DND-41 (cell line): ENCODE data around the gene XKR7.

Source experiments
- ATAC-seq: fragments of 200-7000 bp; cut with Tn5 transposase; 3 replicates; pipeline ENCODE4 v1.9.1; 2021; ENCODE audit warnings: low read depth; ENCODE audit not compliant: insufficient read depth
- DNase-seq: peaks from one replicate; pipeline ENCODE4 v3.0.0-alpha.2; 2020
- H2AFZ ChIP-seq: 2 replicates; pipeline ENCODE4 v1.6.0; 2012; ENCODE audit warnings: low read depth, low read length
- H3K27ac ChIP-seq: 2 replicates; pipeline ENCODE4 v1.5.1; 2012; ENCODE audit warnings: low read length, inconsistent platforms
- H3K27me3 ChIP-seq: fragments of 200-600 bp; sonication (generic); 2 replicates; pipeline ENCODE4 v1.6.0; 2012; ENCODE audit warnings: low read length, mild to moderate bottlenecking, inconsistent platforms; ENCODE audit not compliant: insufficient read depth, poor library complexity
- H3K36me3 ChIP-seq: 2 replicates; pipeline ENCODE4 v1.5.1; 2012; ENCODE audit warnings: low read length, inconsistent platforms; ENCODE audit not compliant: insufficient read depth
- H3K4me1 ChIP-seq: 2 replicates; pipeline ENCODE4 v1.5.1; 2012; ENCODE audit warnings: mild to moderate bottlenecking, low read length; ENCODE audit not compliant: insufficient read depth
- H3K4me2 ChIP-seq: 2 replicates; pipeline ENCODE4 v1.6.0; 2012; ENCODE audit warnings: mild to moderate bottlenecking, moderate library complexity, low read length, inconsistent platforms; ENCODE audit not compliant: insufficient read depth
- H3K4me3 ChIP-seq, 2 experiments: fragments of 200-600 bp in 1 of 2; shearing (Covaris generic) in 1 of 2; 2 replicates each; pipeline ENCODE4 v1.5.1; 2012 to 2016; ENCODE audit warnings: inconsistent platforms in 2 of 2, low read length in 2 of 2, mild to moderate bottlenecking in 2 of 2, low read depth in 1 of 2, moderate library complexity in 1 of 2
- H3K79me2 ChIP-seq: 2 replicates; pipeline ENCODE4 v1.6.0; 2012; ENCODE audit warnings: low read length, inconsistent platforms; ENCODE audit not compliant: insufficient read depth
- H3K9ac ChIP-seq: 2 replicates; pipeline ENCODE4 v1.6.0; 2012; ENCODE audit warnings: low read depth, mild to moderate bottlenecking, inconsistent platforms, low read length, moderate library complexity
- H3K9me3 ChIP-seq: 2 replicates; pipeline ENCODE4 v1.5.1; 2012; ENCODE audit warnings: low read length, moderate library complexity, mild to moderate bottlenecking, inconsistent platforms; ENCODE audit not compliant: insufficient read depth, severe bottlenecking
- H4K20me1 ChIP-seq: 2 replicates; pipeline ENCODE4 v1.6.0; 2012; ENCODE audit warnings: low read length; ENCODE audit not compliant: insufficient read depth
- CTCF ChIP-seq: IDR thresholded peaks from 2 replicates; pipeline ENCODE4 v1.5.1; 2012; ENCODE audit warnings: borderline replicate concordance, low read length, moderate library complexity, mild to moderate bottlenecking; ENCODE audit not compliant: poor library complexity, severe bottlenecking; ENCODE audit errors: extremely low read depth
- EZH2 ChIP-seq: IDR thresholded peaks from 3 replicates; pipeline ENCODE4 v1.6.1; 2012; ENCODE audit warnings: borderline replicate concordance, low read depth, mild to moderate bottlenecking, moderate library complexity, low read length, inconsistent platforms; ENCODE audit not compliant: severe bottlenecking

Gene XKR7

GRCh38 chr20:31990641-31991338, 22.8 kb downstream of the XKR7 start:
- peaks cover 5% of the 10 kb centered on the region; the same call in 1 of the 2 replicates for H4K20me1 ChIP-seq
- H3K9ac ChIP-seq, result no peak overlapping the region
- no peaks in the 10 kb centered on the region for H3K9me3 ChIP-seq
- no peak overlapping the region for H3K4me2 ChIP-seq
- H3K4me1 ChIP-seq, result no peaks in the 10 kb centered on the region
- no peak for TF ChIP-seq EZH2
- no peak for TF ChIP-seq CTCF
- DNase-seq (no peak), ATAC-seq (no peak)
- no peak overlapping the region for H3K27ac ChIP-seq
- H3K4me3 ChIP-seq, result no peak overlapping the region
- no peak overlapping the region for H2AFZ ChIP-seq
- peaks cover 18% of the 10 kb centered on the region for H3K27me3 ChIP-seq
- H3K79me2 ChIP-seq, result no peaks in the 10 kb centered on the region
- no peaks in the 10 kb centered on the region for H3K36me3 ChIP-seq

- Histone ChIP-seq H3K4me3 (no peak overlapping the region), H2AFZ (no peak overlapping the region), H3K9me3 (no peaks in the 10 kb centered on the region), H3K9ac (no peak overlapping the region), H3K4me1 (no peaks in the 10 kb centered on the region), H3K36me3 (no peaks in the 10 kb centered on the region), H3K27me3 (peaks cover 18% of the 10 kb centered on the region), H3K79me2 (no peaks in the 10 kb centered on the region), H3K4me2 (no peak overlapping the region), H4K20me1 (peaks cover 5% of the 10 kb centered on the region; the same call in 1 of the 2 replicates), H3K27ac (no peak overlapping the region)
- TF ChIP-seq CTCF (no peak), EZH2 (no peak)
- DNase-seq (no peak), ATAC-seq (no peak)
Observed at GRCh38 chr20:31991339-31991705, 23.4 kb downstream of the XKR7 start.

- H3K27me3 ChIP-seq, result peaks cover 18% of the 10 kb centered on the region
- H3K4me2 ChIP-seq, result no peak overlapping the region
- H3K9me3 ChIP-seq, result no peaks in the 10 kb centered on the region
- ATAC-seq (no peak), DNase-seq (no peak)
- no peaks in the 10 kb centered on the region for H3K79me2 ChIP-seq
- peaks cover 5% of the 10 kb centered on the region; the same call in 1 of the 2 replicates for H4K20me1 ChIP-seq
- H3K27ac ChIP-seq, result no peak overlapping the region
- H3K4me1 ChIP-seq, result no peaks in the 10 kb centered on the region
- no peak overlapping the region for H3K9ac ChIP-seq
- H2AFZ ChIP-seq, result no peak overlapping the region
- no peaks in the 10 kb centered on the region for H3K36me3 ChIP-seq
- TF ChIP-seq CTCF, result no peak
- TF ChIP-seq EZH2, result no peak
- no peak overlapping the region for H3K4me3 ChIP-seq
Observed at GRCh38 chr20:31992086-31992485, 24.1 kb downstream of the XKR7 start.
